Measurements from ENCODE around the gene C12orf56.

Gene C12orf56

GRCh38 chr12:64273527-64274403, 116.8 kb downstream of the C12orf56 start:
- Histone ChIP-seq H3K27ac (ENCODE audit: low read length) (no peak overlapping the region), H3K4me3 (ENCODE audit: low read length) (no peak overlapping the region)
- DNase-seq (ENCODE audit: low read depth, low spot score): peak; percentile 58

GRCh38 chr12:64270411-64270810, 120.1 kb downstream of the C12orf56 start:
- H3K9me3 ChIP-seq (ENCODE audit: control insufficient read depth, insufficient read depth, low read length): no peaks in the 10 kb centered on the region
- no peaks in the 10 kb centered on the region for H3K4me1 ChIP-seq (ENCODE audit: control insufficient read depth, insufficient read depth, low read length)
- H3K27ac ChIP-seq (ENCODE audit: low read length): no peak overlapping the region
- H3K4me3 ChIP-seq (ENCODE audit: low read length): no peak overlapping the region
- H3K36me3 ChIP-seq (ENCODE audit: control insufficient read depth, insufficient read depth, low read length): no peaks in the 10 kb centered on the region
- no peak for DNase-seq (ENCODE audit: low read depth, low spot score)
- H3K27me3 ChIP-seq (ENCODE audit: control insufficient read depth, insufficient read depth, low read length): no peaks in the 10 kb centered on the region
- no CpG with 5 or more reads among the region's 1 CpG for WGBS (ENCODE audit: insufficient coverage, insufficient read length)

More at GRCh38 chr12:64273527-64274403, 116.8 kb downstream of the C12orf56 start:
- WGBS (ENCODE audit: insufficient coverage, insufficient read length): no CpG with 5 or more reads among the region's 11 CpGs
- Histone ChIP-seq H3K4me1 (ENCODE audit: control insufficient read depth, insufficient read depth, low read length) (no peaks in the 10 kb centered on the region), H3K9me3 (ENCODE audit: control insufficient read depth, insufficient read depth, low read length) (no peaks in the 10 kb centered on the region), H3K36me3 (ENCODE audit: control insufficient read depth, insufficient read depth, low read length) (no peaks in the 10 kb centered on the region), H3K27me3 (ENCODE audit: control insufficient read depth, insufficient read depth, low read length) (no peaks in the 10 kb centered on the region)

- Histone ChIP-seq H3K27me3 (ENCODE audit: control insufficient read depth, insufficient read depth, low read length) (no peaks in the 10 kb centered on the region), H3K9me3 (ENCODE audit: control insufficient read depth, insufficient read depth, low read length) (no peaks in the 10 kb centered on the region), H3K4me1 (ENCODE audit: control insufficient read depth, insufficient read depth, low read length) (no peaks in the 10 kb centered on the region), H3K4me3 (ENCODE audit: low read length) (no peak overlapping the region), H3K36me3 (ENCODE audit: control insufficient read depth, insufficient read depth, low read length) (no peaks in the 10 kb centered on the region), H3K27ac (ENCODE audit: low read length) (no peak overlapping the region)
- no CpG with 5 or more reads among the region's 2 CpGs for WGBS (ENCODE audit: insufficient coverage, insufficient read length)
- DNase-seq (ENCODE audit: low read depth, low spot score): no peak
Observed at GRCh38 chr12:64269161-64269560, 121.4 kb downstream of the C12orf56 start.

GRCh38 chr12:64268409-64268808, 122.1 kb downstream of the C12orf56 start:
- H3K4me3 ChIP-seq (ENCODE audit: low read length): no peak overlapping the region
- no peaks in the 10 kb centered on the region for H3K27me3 ChIP-seq (ENCODE audit: control insufficient read depth, insufficient read depth, low read length)
- no peak overlapping the region for H3K27ac ChIP-seq (ENCODE audit: low read length)
- DNase-seq (ENCODE audit: low read depth, low spot score): no peak
- H3K9me3 ChIP-seq (ENCODE audit: control insufficient read depth, insufficient read depth, low read length): no peaks in the 10 kb centered on the region
- WGBS (ENCODE audit: insufficient coverage, insufficient read length): no CpG with 5 or more reads among the region's 2 CpGs
- H3K36me3 ChIP-seq (ENCODE audit: control insufficient read depth, insufficient read depth, low read length): no peaks in the 10 kb centered on the region
- H3K4me1 ChIP-seq (ENCODE audit: control insufficient read depth, insufficient read depth, low read length): no peaks in the 10 kb centered on the region

GRCh38 chr12:64265839-64266238, 124.7 kb downstream of the C12orf56 start:
- Histone ChIP-seq H3K4me1 (ENCODE audit: control insufficient read depth, insufficient read depth, low read length) (no peaks in the 10 kb centered on the region), H3K4me3 (ENCODE audit: low read length) (no peak overlapping the region), H3K27ac (ENCODE audit: low read length) (no peak overlapping the region), H3K27me3 (ENCODE audit: control insufficient read depth, insufficient read depth, low read length) (no peaks in the 10 kb centered on the region), H3K36me3 (ENCODE audit: control insufficient read depth, insufficient read depth, low read length) (no peaks in the 10 kb centered on the region), H3K9me3 (ENCODE audit: control insufficient read depth, insufficient read depth, low read length) (no peaks in the 10 kb centered on the region)
- WGBS (ENCODE audit: insufficient coverage, insufficient read length): no CpG with 5 or more reads among the region's 2 CpGs
- DNase-seq (ENCODE audit: low read depth, low spot score): no peak

GRCh38 chr12:64261813-64262212, 128.7 kb downstream of the C12orf56 start:
- Histone ChIP-seq H3K4me1 (ENCODE audit: control insufficient read depth, insufficient read depth, low read length) (no peaks in the 10 kb centered on the region), H3K36me3 (ENCODE audit: control insufficient read depth, insufficient read depth, low read length) (no peaks in the 10 kb centered on the region), H3K27ac (ENCODE audit: low read length) (no peak overlapping the region), H3K27me3 (ENCODE audit: control insufficient read depth, insufficient read depth, low read length) (no peaks in the 10 kb centered on the region), H3K4me3 (ENCODE audit: low read length) (no peak overlapping the region), H3K9me3 (ENCODE audit: control insufficient read depth, insufficient read depth, low read length) (no peaks in the 10 kb centered on the region; the same call in 1 of the 2 replicates)
- no CpG with 5 or more reads among the region's 5 CpGs for WGBS (ENCODE audit: insufficient coverage, insufficient read length)
- no peak for DNase-seq (ENCODE audit: low read depth, low spot score)

GRCh38 chr12:64258576-64258975, 132.0 kb downstream of the C12orf56 start:
- no peaks in the 10 kb centered on the region for H3K27me3 ChIP-seq (ENCODE audit: control insufficient read depth, insufficient read depth, low read length)
- no peak overlapping the region for H3K27ac ChIP-seq (ENCODE audit: low read length)
- no peak for DNase-seq (ENCODE audit: low read depth, low spot score)
- no peak overlapping the region for H3K4me3 ChIP-seq (ENCODE audit: low read length)
- H3K4me1 ChIP-seq (ENCODE audit: control insufficient read depth, insufficient read depth, low read length): no peaks in the 10 kb centered on the region
- no peaks in the 10 kb centered on the region; the same call in 1 of the 2 replicates for H3K9me3 ChIP-seq (ENCODE audit: control insufficient read depth, insufficient read depth, low read length)
- WGBS (ENCODE audit: insufficient coverage, insufficient read length): no CpG with 5 or more reads among the region's 3 CpGs
- no peaks in the 10 kb centered on the region for H3K36me3 ChIP-seq (ENCODE audit: control insufficient read depth, insufficient read depth, low read length)

- no CpG with 5 or more reads among the region's 4 CpGs for WGBS (ENCODE audit: insufficient coverage, insufficient read length)
- Histone ChIP-seq H3K36me3 (ENCODE audit: control insufficient read depth, insufficient read depth, low read length) (no peaks in the 10 kb centered on the region), H3K4me3 (ENCODE audit: low read length) (no peak overlapping the region), H3K27ac (ENCODE audit: low read length) (no peak overlapping the region), H3K27me3 (ENCODE audit: control insufficient read depth, insufficient read depth, low read length) (no peaks in the 10 kb centered on the region), H3K9me3 (ENCODE audit: control insufficient read depth, insufficient read depth, low read length) (no peaks in the 10 kb centered on the region; the same call in 1 of the 2 replicates), H3K4me1 (ENCODE audit: control insufficient read depth, insufficient read depth, low read length) (no peaks in the 10 kb centered on the region)
- no peak for DNase-seq (ENCODE audit: low read depth, low spot score)
Observed at GRCh38 chr12:64256166-64256800, 134.3 kb downstream of the C12orf56 start.

- Histone ChIP-seq H3K36me3 (ENCODE audit: control insufficient read depth, insufficient read depth, low read length) (no peaks in the 10 kb centered on the region), H3K27ac (ENCODE audit: low read length) (no peak overlapping the region), H3K4me3 (ENCODE audit: low read length) (no peak overlapping the region), H3K9me3 (ENCODE audit: control insufficient read depth, insufficient read depth, low read length) (no peaks in the 10 kb centered on the region), H3K4me1 (ENCODE audit: control insufficient read depth, insufficient read depth, low read length) (no peaks in the 10 kb centered on the region), H3K27me3 (ENCODE audit: control insufficient read depth, insufficient read depth, low read length) (no peaks in the 10 kb centered on the region)
- no peak for DNase-seq (ENCODE audit: low read depth, low spot score)
- no CpG with 5 or more reads among the region's 4 CpGs for WGBS (ENCODE audit: insufficient coverage, insufficient read length)
Observed at GRCh38 chr12:64255249-64255648, 135.3 kb downstream of the C12orf56 start.

GRCh38 chr12:64253356-64253755, 137.2 kb downstream of the C12orf56 start:
- Histone ChIP-seq H3K27ac (ENCODE audit: low read length) (no peak overlapping the region), H3K4me1 (ENCODE audit: control insufficient read depth, insufficient read depth, low read length) (no peaks in the 10 kb centered on the region), H3K36me3 (ENCODE audit: control insufficient read depth, insufficient read depth, low read length) (no peaks in the 10 kb centered on the region), H3K27me3 (ENCODE audit: control insufficient read depth, insufficient read depth, low read length) (no peaks in the 10 kb centered on the region), H3K4me3 (ENCODE audit: low read length) (no peak overlapping the region), H3K9me3 (ENCODE audit: control insufficient read depth, insufficient read depth, low read length) (no peaks in the 10 kb centered on the region)
- whole genome bisulfite sequencing (ENCODE audit: insufficient coverage, insufficient read length): no CpG with 5 or more reads among the region's 1 CpG
- no peak for DNase-seq (ENCODE audit: low read depth, low spot score)

Measured in iPS DF 6.9 (cell line).